Activated effector memory CD4-positive, alpha-beta T cell treated with anti-CD3 and anti-CD28 coated beads, Interleukin-2, amount 50 U/mL, for 16 hours (primary cell): ENCODE measurements around the gene HPCA.
"Not testable (repeated sequence)": the region's sequence is repeated elsewhere in the genome, so short reads cannot be mapped to it uniquely, and the experiment has no call there.

Source experiments
- DNase-seq: peaks from one replicate; pipeline ENCODE4 v3.0.0-alpha.2; 2020

Gene HPCA

DNA sequence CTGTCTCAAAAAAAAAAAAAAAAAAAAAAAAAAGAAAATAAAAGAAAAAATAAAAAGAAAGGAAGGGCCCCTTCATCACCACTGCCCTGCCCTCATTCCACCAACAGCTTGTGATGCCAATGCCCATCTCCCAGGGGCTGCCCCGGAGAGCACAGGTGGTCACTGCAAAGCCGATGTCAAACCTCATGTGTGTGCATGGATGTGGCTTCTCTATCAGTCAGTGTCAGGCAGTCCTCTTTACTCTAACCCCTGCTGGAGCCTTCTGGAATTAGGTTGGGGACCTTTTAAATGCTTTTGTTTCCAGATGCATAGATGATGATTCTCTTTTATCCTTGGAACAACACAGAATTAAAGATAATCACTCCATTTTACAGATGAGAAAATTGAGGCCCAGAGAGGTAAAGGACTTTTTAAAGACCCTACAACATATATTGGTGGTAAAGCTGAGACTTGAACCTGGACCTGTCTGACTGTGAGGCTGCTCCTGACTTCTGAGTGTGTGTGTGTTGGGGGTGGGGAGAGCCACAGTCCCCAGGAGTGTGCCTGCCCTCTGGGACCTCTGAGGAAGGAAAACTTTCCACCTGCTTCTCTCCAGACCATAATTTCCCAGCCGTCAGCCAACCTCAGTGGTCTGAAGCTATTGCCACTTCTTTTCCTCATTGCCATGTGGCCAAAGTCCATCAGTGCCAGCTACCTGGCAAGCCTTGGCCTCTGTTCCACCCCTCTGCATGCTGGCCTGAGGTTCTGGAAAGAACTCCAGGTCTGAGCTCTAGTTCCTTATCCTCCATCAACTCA is 17.9 kb downstream of the HPCA start:
- peak; percentile 38 for DNase-seq

DNA sequence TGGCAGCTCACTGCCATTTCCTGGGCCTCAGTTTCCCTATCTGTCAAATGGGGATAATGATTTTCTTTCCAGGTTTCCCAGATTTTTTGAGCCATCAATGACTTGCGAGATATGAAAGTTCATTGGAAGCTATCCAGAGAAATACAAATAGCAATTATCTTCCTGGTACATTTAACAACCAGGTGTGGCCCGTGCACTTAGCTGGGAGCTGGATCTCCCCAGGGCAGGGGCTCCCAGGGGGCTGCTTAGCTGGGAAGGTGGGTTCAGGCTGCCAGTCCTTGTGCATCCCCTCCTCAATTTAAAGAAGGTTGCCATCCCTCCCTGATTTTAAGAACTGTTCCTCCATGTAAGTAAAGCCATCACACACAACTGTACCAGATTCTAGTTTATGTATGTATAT is 18.5 kb downstream of the HPCA start:
- DNase-seq, result peak; percentile 16

DNA sequence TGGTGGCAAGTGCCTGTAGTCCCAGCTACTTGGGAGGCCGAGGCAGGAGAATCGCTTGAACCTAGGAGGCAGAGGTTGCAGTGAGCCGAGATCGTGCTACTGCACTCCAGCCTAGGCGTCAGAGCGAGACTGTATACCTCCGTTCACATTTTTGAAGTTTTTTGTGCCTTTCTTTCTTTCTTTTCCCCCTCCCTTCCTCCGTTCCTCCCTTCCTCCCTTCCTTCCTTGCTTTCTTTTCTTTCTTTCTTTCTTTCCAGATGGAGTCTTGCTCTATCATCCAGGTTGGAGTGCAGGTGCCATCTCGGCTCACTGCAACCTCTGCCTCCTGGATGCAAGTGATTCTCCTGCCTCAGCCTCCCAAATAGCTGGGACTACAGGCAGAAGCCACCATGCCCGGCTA is 19.3 kb downstream of the HPCA start:
- not testable (repeated sequence) for DNase-seq

GRCh38 chr1:32906654-32907053 is 20.4 kb downstream of the HPCA start:
- no peak for DNase-seq

DNA sequence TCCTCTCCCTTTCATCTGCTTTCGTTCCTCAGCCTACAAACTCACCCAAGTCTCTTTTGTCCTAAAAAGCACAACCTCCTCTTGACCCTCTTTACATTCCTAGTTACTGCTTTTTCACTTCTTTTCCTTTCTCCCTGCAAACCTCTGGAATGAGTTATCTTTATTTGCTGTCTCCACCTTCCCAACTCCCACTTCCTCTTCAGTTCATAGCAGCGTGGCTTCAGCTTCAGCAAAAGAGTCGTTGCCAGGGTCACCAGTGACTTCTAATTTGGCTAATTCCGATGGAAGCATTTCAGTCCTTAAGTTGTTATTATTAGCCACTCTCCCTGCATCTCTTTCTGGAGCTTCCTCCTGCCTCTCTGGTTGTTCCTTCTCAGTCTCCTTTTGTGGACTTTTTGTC is 21.1 kb downstream of the HPCA start:
- DNase-seq, result no peak

DNA sequence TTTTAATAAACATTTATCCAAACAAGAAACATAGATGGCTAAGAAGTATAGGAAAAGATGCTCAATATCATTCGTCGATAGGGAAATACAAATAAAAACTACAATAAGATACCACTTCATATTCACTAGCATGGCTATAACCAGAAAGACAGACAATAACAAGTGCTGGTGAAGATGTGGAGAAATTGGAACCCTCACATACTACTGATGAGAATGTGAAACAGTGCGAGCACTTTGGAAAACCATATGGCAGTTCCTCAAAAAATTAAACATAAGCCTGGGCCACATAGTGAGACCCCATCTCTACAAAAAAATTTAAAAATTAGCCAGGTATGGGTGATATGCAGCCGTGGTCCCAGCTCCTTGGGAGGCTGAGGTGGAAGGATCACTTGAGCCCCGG is 24.0 kb downstream of the HPCA start:
- no peak for DNase-seq

DNA sequence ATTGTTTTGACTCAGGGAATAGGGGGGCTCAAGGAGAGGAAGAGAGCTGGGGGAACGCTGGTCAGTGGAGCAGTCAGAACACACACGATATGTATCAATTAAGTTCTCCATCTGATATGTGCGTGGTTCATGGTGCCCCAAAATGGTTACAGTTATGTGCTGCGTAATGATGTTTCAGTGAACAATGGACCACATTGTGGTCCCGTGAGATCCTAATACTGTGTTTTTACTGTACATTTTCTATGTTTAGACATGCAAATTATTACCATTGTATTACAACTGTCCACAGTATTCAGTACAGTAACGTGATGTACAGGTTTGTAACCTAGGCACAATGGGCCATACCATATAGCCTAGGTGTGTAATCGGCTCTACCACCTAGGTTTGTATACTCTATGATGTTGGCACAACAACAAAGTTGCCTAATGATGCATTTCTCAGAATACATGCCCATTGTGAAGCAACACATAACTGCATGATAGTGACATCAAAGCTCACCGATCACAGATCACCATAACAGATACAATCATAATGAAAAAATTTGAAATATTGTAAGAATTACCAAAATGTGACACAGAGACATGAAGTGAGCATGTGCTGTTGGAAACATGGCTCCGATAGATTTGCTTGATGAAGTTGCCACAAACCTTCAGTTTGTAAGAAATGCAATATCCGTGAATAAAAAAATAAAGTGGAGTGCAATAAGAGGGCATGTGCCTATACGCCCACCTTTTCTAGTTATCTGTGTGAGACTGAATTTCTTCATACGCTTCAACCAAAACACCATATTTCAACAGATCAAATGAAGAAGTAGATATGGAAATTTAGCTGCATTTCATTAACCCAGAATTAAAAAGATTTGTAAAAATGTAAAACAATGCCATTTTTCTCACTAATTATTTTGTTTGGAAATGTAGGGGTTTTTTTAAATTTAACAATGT is 29.7 kb downstream of the HPCA start:
- no peak for DNase-seq

- DNase-seq, result no peak
These were observed 31.2 kb downstream of the HPCA start for GRCh38 chr1:32917521-32917920.

DNA sequence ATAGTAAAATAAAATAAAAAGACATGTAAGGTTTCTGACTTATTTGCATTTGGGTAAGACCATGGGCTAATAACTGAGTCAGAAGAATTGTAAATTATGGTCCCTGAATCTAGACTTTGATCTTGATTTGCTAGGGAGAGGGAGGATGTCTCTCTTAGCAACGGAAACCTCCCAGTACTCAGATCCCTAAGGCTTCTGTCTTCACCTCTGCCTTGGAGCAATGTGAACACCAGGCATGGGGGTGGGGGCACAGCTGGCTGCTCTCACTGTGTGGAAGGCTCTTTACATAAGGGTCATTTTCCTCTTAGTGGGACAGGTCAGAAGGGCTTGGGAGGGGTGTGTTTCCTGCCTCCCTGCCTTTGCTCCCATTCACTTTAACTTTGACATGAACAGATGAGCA is 31.9 kb downstream of the HPCA start:
- no peak for DNase-seq

GRCh38 chr1:32919811-32920733 is 33.8 kb downstream of the HPCA start:
- DNase-seq, result no peak

DNA sequence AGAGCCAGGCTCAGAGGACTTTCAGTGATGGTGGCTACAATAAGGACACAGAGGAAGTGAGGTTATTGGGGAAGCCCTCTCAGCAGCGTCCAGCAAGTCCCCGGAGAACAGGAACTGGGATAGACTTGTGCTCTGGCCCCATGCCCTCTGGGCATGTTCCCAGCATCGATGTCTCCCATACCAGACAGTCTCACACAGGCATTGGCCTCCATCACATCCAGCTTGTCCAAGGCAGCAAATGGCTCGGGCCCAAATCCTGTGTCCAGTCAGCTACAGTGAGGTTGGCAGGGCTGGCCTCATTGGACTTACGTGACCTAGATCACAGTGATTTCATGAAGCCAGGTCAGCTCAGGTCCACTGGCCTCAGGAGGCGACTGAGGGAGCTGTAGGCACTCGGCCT is 34.5 kb downstream of the HPCA start:
- DNase-seq, result no peak

DNA sequence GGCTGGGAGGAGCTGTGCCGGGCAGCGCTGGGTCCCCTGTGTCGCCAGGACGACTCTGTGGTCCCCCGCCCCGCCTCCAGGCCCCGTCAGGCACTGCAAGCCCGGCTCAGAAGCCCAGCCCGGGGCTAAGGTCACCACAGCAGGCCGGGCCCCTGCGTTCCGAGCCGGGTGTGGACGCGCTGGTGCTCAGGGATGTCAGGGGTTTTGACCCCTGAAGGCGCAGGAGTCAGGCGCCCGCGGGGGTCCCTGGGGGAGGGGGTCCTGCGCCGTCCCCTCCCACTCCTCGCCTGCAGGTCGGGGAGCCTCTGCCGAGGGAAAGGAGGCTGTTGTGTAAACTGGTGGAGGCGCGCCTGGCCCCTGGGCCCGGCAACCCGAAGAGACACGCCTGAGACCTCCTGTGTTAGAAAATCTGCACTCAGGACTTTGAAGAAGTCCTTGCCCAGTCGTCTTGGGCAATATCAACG is 38.6 kb downstream of the HPCA start:
- no peak for DNase-seq

- DNase-seq, result no peak
These were observed 39.3 kb downstream of the HPCA start for GRCh38 chr1:32925403-32926162.

- DNase-seq, result no peak
These were observed 40.3 kb downstream of the HPCA start for GRCh38 chr1:32926562-32926961.

GRCh38 chr1:32927441-32927840 is 41.1 kb downstream of the HPCA start:
- no peak for DNase-seq

- no peak for DNase-seq
These were observed 42.0 kb downstream of the HPCA start for GRCh38 chr1:32928285-32928684.

DNA sequence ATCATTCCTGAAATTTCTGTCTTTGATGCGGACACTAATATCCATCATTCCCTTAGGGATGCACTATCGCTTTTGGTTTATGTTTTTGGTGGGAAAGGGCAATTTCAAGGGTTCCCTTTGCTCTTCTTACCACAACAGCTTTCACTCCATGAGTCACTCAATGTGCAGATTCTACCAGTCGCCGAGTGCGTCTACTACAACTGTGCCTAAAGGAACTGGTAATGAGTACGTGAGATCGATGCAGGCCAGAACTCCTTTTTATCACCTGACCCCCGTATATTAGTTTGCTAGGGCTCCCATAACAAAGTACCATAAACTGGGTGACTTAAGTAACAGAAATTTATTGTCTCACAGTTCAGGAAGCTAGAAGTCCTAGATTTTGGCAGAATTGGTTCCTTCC is 42.4 kb downstream of the HPCA start:
- DNase-seq, result no peak

DNA sequence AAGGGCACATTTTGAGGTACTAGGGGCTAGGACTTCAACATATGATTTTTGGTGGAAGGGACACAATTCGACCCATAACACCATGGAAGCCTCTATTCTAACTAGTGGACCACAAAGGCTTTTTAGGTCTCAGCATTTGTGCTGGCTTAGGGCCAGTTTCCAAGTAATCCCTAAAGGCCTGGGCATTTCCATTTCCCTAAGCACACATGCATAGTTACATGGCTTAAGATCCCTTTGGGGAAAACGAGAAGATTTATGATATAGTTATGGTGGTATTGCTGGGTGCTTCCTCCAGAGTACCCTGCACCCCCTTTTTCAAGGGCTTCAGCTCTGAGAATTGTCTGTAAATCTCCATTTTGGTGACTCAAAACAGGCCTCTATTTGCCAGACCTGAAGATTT is 43.1 kb downstream of the HPCA start:
- no peak for DNase-seq

DNA sequence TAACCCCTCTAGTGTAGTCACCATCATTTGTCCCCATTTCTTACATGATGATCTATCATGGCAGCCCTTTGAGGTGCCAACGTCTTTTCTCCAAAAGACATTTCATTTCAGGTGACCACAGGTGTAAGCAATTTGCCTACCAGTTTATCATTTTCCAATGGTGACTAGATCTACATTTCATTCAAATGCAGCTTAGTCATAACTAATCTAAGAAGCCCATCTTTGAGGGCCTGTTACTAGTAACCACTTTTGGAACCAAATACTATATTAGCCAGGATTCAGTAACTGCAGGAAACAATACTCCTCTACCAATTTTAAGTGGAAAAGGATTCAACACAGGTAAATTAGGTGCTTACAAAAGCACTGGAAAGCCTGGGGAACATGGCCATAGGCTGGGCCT is 45.5 kb downstream of the HPCA start:
- no peak for DNase-seq

DNA sequence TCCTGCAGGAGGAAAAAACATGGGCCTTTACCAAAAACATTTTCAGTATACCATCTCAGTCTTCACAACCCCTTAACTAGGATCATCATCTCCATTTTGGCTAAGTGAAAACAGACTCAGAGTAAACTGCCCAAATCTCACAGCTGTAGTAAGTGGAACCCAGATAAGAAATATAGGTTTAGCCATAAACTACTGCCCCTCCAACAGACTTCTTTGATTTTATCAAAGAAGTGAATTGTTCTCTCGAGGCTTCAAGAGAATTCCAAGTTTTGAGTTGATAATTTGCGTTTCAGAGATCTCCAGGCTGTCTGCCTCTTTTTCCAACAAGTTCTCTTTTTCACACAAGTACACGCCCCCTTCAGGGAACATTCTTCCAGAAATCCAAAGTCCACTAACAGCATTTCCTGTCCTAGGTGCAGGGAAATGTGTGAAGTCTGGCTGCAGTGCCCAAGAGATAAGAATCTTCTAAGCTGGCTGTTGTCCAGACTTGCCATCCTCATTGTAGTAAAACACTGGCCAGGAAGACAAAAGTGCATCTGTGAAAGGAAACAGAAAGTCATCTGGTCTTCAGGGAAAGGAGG is 47.5 kb downstream of the HPCA start:
- no peak for DNase-seq

- no peak for DNase-seq
These were observed 48.2 kb downstream of the HPCA start for GRCh38 chr1:32934535-32934934.

- no peak for DNase-seq
These were observed 50.8 kb downstream of the HPCA start for GRCh38 chr1:32937061-32937460.
